WTC11 (cell line): ENCODE results near the gene MARCKSL1.

Experiments used
- PRRX2 ChIP-seq: fragments of 250-450 bp; sonication (Bioruptor Pico); IDR thresholded peaks from 2 replicates; pipeline ENCODE4 v1.8.0; 2021; ENCODE audit warnings: mild to moderate bottlenecking
- TF ChIP-seq, protein P1 (sequence below): fragments of 200-600 bp; IDR thresholded peaks from 2 replicates; pipeline ENCODE4 v1.8.0; 2022; ENCODE audit warnings: antibody characterized with exemption
- TF ChIP-seq, protein P2 (sequence below): sonication (generic); formaldehyde crosslinking; IDR thresholded peaks from 2 replicates; pipeline ENCODE4 v1.8.0; 2022; ENCODE audit warnings: mild to moderate bottlenecking, missing genetic modification reagents

DNA sequence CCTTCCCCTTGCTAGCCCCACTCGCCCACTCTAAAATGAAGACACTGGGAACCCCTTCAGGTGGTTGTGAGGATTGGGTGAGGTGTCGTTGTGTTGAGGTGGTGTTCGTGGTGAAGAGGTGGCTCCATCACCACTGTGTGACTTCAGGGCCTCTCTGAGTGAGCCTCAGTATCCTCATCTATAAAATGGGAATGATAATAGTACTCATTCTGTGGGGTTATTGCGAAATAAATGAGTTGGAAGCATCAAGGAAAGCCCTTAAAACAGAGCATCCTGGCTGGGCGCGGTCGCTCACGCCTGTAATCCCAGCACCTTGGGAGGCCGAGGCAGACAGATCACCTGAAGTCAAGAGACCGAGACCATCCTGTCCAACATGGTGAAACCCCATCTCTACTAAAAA is 6.7 kb upstream of the MARCKSL1 start:
- TF ChIP-seq, protein P1, sequence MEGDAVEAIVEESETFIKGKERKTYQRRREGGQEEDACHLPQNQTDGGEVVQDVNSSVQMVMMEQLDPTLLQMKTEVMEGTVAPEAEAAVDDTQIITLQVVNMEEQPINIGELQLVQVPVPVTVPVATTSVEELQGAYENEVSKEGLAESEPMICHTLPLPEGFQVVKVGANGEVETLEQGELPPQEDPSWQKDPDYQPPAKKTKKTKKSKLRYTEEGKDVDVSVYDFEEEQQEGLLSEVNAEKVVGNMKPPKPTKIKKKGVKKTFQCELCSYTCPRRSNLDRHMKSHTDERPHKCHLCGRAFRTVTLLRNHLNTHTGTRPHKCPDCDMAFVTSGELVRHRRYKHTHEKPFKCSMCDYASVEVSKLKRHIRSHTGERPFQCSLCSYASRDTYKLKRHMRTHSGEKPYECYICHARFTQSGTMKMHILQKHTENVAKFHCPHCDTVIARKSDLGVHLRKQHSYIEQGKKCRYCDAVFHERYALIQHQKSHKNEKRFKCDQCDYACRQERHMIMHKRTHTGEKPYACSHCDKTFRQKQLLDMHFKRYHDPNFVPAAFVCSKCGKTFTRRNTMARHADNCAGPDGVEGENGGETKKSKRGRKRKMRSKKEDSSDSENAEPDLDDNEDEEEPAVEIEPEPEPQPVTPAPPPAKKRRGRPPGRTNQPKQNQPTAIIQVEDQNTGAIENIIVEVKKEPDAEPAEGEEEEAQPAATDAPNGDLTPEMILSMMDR: no peak
- TF ChIP-seq PRRX2 (CRISPR knock-in tag): no peak
- TF ChIP-seq, protein P2, sequence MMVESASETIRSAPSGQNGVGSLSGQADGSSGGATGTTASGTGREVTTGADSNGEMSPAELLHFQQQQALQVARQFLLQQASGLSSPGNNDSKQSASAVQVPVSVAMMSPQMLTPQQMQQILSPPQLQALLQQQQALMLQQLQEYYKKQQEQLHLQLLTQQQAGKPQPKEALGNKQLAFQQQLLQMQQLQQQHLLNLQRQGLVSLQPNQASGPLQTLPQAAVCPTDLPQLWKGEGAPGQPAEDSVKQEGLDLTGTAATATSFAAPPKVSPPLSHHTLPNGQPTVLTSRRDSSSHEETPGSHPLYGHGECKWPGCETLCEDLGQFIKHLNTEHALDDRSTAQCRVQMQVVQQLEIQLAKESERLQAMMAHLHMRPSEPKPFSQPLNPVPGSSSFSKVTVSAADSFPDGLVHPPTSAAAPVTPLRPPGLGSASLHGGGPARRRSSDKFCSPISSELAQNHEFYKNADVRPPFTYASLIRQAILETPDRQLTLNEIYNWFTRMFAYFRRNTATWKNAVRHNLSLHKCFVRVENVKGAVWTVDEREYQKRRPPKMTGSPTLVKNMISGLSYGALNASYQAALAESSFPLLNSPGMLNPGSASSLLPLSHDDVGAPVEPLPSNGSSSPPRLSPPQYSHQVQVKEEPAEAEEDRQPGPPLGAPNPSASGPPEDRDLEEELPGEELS: no peak
